GM19239 (cell line): ENCODE measurements around the gene ANKRD22.

ENCODE experiments used
- DNase-seq: peaks from one replicate; pipeline ENCODE4 v3.0.0; 2011; ENCODE audit warnings: low spot score; ENCODE audit not compliant: insufficient read length
- FAIRE-seq: peaks from 2 replicates; lab custom pipeline; 2011; peaks lifted over from hg19 to GRCh38; lab: Jason Lieb, UNC

Gene ANKRD22

DNA sequence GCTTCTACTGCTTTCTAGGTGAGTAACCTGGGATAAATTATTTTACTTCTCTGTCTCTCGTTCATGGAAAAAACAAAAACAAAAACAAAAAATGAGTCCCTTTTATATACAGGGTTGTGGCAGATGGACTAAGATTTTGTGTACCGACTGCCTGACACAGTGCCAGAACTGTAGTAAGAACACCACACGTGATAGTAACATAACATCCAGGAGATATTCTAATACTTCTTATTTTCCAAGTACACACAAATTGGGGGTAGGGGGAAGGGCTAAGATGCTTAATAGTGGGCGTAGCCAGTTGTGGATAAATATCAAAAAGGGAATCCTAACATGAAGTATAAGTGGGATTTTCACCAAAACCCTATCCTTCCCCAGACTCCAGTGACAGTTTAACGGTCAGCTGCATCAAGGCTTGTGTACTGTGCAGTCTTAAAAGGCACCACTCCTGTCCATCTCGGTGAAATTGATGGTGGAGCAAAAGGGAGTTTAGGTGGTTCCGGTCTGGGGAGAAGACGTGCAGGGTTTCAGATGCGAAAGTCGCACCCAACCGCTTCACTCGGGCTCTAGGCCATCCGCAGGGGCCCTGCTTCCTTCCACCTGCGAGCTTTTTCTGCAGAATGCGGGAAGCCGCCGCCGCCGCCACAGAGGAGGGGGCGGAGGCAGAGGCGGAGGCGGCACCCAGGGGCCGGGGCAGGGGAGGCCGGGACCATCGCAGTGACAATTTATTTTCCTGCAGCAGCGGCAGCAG is 28.1 kb upstream of the ANKRD22 start, which contains the start of gene STAMBPL1:
Gene STAMBPL1 (plus strand): TSS at position 712 of the 748 bp plus-strand sequence. CDS start 21,464 bp downstream, outside the sequence.
- DNase-seq = peak; percentile 36
- peak; percentile 91 for FAIRE-seq

DNA sequence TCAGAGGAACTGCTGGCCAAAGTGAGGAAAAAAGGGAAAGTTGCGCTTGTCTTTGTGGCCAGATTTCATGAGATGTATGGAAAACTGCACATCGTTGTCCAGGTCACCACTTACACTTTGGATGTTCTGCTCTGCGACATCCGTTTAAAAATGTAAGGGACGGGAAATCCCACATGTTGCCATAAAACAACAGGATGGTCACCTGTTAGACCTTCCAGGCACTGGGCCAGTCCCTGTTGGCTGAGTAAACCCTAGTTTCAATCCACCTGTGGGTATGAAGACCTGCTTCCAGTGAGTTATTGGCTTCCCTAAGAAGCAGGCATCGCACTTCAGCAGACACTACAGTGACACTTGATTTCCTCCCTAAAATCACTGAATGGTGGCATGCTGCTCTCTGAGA is 25.7 kb upstream of the ANKRD22 start:
- FAIRE-seq (no peak), DNase-seq (no peak)

DNA sequence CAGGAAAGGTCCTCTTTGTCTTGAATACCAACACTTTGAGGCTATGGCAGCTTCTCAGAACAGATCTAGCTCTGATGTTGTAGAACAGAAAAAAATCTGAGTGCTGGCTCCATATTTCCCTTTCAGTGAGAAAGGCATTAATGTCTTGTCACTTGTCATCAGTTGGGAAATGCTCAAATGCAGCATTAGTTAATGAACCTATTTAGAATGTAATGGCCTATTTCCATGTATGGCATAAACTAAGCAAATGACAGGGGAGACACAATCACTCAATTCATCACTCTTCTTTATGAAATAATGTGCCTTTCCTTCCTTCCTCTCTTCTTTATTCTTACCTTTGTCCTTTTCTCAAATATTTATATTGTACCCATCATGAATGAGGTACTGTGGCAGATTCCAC is 23.4 kb upstream of the ANKRD22 start:
- no peak for DNase-seq
- no peak for FAIRE-seq

DNA sequence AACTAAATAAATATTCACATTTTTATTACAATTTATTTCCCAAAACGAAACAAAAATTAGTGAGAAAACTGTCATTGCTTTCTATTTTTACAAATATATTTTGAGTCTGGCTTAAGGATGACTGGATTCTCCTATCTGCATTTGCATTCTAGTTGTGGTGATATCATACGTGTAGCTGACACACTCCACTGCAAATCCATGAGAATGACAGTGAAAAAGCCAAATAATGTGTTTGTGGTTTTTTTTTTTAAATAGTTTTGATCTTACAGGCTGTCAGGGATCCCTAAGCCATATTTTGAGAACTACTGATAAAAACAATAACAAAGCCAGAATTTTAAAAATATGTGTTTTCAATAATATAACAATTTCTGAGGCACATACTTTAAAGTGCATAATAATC is 22.6 kb upstream of the ANKRD22 start:
- no peak for FAIRE-seq
- DNase-seq = no peak

DNA sequence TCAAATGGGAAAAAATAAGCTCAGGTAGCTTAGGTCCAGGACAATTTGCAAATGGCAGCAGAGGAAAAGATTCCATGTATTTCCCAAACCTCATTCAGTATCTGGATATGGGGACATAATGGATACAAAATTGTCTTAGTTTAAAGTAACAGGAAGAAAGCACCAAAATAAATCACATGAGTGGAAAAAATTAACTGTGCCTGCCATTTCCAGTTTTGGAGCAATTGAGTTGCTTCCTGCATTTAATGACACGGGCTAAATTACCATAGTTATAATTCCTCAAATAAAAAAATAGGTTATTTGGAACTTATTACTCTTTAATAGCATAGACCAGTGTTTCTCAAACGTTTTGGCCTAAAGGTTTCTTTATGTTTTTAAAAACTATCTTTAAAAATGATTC is 22.1 kb upstream of the ANKRD22 start:
- no peak for FAIRE-seq
- DNase-seq = no peak

DNA sequence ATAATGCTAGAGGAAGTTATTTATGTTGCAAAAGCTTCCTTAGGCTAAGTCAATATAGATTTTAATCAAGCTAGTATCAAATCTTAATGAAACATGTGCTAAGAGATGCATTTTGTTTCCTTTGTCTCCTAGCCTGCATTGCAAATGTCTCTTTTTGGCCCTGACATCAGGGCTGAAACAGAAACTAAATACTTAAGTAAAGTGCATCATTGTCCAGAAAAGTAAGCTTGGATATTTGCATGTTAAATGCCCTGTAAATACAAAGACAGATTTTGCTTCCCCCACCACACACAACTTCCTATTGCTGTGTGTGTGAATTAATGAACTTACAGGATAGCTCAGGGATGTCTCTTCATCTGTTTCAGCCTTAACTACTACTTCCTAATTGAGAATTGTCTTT is 18.4 kb upstream of the ANKRD22 start:
- DNase-seq (no peak), FAIRE-seq (peak; percentile 75)

DNA sequence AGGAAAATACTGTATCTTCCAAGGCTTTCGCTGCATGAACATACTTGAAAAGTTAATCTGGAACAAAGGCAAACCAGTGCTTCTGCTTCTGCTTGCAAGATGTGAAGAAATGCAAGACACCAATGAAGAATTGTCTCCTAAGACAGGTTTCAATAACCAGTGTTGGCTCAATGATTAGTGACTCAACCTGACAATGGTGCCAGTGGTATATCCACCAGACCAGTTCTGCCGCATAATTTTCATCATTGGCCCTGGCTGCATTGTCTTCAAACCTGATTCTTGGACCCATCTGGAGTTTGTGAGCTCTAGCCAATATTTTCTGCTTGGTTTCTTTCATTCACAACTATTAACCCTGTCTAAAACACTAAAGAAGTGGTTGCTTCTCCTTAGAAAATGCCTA is 14.8 kb upstream of the ANKRD22 start:
- no peak for FAIRE-seq
- no peak for DNase-seq

DNA sequence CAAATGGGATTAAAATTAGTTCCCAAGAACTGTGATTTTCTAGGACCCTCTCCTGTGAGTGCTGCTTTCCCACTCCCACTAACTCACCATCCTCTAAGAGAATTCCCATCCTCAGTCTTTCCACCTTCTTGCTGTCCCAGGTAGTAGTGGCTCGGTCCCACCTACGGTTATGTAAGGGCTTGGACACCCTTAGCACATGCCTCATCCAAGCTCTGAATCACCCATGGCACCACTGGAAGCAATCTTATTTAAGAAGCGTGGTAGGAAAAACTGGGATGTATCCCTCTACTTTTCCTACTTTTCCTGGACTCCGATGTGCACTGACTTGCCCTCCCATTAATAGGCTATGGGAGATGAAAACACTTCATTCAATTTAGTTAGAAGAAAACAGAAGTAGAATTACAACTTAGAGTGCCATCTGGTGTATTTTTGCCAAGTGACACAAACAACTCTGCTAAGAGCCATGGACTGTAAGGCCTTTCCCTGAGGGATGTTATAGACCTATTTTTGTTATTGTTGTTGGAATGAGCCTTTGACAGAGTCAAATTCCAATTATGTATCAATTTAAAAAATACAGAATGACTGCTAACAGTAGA is 13.7 kb upstream of the ANKRD22 start:
- no peak for DNase-seq
- FAIRE-seq = peak; percentile 51

DNA sequence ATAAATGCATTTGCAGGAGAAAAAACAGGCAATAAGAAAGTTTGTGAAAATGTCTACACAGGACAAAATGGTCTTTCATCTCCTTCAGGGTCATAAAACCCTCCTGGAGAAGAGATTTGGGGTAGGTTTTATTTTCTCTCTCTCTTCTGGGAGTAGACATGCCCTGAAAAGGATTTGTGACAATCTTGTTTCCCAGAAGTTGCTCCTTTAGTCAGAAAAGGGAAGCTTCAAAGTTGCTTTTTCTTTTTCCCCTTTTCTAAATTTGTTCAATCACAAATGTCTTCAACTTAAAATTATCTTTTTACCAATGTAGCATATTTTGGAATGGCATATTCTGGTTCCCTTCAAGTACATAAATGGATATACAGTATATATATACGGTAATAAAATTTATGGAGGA is 9.4 kb upstream of the ANKRD22 start:
- no peak for FAIRE-seq

DNA sequence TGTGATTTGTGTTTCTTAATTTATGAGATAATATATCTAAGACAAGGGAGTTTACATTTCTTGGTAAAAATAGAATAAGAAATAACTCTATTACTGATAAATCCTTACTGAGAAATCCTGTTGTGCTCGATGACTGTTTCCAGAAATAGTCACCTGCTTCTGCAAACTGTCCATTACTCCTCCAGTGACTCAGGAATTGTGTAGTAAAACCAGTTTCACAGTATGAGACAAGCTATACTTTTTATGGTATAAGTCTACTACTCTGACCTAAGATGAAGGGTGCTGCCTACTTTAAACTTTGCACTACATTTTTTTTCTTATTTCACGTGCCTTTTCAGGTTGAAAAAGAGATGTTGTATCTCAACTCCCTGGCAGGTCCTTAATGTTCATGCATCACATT is 6.8 kb upstream of the ANKRD22 start:
- DNase-seq = no peak
- FAIRE-seq = no peak

More for the DNA sequence above, 9.4 kb upstream of the ANKRD22 start:
- no peak for DNase-seq

DNA sequence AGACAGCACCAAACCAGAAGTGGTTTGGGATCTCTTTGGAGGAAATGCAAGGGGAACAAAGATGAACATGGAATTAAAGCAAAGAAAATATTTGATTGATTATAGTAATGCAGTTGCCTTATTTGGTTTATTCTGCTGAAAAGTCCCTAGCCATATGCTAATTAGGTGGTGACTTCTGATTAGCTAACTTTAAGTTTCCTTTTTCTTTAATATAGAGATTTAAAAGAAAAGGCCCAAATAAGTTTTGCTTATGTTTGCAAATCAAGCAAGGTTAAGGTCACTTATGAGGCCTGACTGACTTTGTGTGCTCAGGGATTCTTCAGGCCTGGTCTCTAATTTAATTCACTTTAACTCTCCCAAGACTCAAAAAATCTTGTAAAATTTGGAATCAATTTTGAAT is 6.2 kb upstream of the ANKRD22 start:
- no peak for FAIRE-seq
- no peak for DNase-seq

DNA sequence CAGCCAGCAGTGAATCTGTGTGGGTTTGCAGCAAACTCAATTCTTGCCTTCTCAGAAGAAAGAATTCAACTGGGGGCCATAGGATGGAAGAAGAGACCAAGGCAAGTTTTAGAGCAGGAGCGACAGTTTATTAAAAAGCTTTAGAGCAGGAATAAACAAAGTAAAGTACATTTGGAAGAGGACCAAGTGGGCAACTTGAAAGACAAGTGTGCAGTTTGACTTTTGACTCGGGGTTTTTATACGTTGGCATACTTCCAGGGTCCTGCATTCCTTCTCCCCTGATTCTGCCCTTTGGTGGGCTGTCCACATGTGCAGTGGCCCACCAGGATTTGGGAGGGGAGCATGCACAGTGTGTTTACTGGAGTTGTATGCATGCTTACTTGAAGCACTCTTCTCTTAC is 3.0 kb upstream of the ANKRD22 start:
- FAIRE-seq (no peak), DNase-seq (no peak)

DNA sequence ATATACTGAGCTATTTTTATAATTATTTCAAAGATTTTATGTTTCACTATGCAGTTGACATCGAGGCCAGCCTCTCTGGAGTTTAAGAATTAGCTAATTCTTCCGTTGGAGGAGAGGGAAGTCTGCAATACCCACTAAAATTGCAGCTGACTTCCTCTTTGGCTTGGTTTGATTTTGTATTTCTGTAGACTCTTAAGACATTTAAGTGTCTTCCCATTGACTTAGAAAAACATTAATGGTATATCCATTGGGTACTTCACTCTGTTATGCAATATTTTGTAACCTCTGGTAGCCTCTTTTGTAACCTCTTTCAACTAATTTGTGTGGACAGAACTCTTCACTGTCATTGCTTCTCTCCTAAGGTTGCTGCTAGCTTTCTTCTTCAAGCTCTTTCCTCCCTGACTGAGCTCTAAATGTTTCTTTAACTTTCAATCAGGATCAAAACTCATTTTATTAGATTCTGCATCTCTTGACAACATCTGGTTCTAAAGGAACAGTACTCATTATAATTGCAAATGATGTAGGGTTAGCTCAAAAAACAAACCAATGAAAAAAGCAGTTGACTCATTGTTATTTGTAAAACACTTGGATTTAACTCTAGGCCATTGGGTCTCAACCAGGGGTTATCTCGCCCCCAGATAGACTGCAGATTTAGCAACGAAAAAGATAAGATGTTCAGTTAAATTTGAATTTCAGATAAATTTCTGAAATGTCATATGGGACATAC is 1.7 kb upstream of the ANKRD22 start:
- no peak for DNase-seq

DNA sequence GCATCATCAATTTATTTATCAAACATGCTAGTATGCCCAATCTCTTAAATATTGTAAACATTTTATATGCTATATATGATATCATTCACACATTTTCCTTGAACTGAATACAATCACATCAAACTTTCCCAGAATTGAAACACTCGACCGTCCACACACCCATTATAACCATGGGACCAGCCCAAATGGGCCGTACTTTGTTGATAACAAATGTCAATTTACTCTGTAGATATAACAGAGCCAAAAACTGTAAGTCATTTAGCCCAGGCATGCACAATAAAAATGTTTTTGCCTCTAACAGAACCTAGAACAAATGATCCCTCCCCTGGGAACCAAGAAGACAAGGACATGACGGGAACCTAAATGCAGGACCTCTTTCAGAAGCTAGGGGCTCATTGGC is 683 bp upstream of the ANKRD22 start:
- FAIRE-seq (peak; percentile 65), DNase-seq (no peak)

More for the DNA sequence above, 1.7 kb upstream of the ANKRD22 start:
- no peak for FAIRE-seq

DNA sequence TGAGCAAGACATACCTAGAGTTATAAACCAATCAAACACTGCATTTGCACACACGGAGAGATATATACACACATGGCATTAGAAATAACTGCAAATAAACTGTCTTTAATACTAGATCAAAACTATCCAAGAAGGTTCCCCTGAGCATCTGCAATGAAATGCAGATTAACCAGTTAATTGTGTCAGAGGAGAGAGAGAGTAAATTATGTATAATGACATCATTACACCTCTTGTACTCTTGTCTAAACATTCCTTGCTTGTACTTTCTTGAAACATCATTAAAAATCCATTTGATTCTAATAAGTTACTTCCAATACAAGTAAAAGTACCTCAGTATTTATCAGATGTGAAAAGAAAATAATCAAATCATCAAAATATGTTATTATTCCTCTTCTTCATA is 932 bp downstream of the ANKRD22 start:
- DNase-seq = no peak
- no peak for FAIRE-seq

DNA sequence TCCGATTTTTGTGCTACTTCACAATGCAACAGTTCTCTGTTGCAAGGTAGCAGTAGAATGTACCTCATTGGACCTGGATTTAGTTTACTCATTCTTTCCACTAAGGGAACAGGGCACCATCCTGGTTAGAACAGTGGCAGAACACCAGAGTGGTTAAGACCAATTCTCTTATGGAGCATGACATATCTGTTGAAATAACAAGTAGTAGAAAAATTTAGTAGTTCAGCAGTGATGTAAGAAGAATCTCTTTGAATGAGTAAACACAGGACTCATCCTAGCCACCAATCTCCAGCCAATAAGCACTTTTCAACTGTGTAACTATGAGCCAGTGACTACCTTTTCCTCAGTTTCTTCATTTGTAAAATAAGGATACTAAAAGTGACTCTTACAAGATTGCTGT is 2.4 kb downstream of the ANKRD22 start:
- DNase-seq = no peak
- peak; percentile 39 for FAIRE-seq

DNA sequence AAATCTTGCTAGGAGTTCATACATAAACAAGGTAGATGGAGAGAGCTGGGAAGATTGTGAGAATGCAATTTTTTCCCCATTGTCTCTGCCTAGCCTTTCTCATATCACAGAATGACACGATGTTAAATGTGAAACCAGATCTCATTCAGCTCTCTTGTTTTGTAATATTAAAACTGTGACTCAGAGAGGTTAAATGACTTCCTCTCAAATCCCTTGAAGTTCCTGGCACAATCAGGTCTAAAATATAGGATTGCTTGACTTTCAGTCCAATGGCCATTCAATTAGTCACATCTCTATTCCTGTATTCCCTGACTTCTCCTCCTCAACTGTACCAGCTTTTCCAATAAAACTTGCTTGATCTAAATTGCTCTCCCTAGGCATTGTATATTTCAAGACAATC is 3.1 kb downstream of the ANKRD22 start:
- FAIRE-seq (peak; percentile 77), DNase-seq (no peak)

DNA sequence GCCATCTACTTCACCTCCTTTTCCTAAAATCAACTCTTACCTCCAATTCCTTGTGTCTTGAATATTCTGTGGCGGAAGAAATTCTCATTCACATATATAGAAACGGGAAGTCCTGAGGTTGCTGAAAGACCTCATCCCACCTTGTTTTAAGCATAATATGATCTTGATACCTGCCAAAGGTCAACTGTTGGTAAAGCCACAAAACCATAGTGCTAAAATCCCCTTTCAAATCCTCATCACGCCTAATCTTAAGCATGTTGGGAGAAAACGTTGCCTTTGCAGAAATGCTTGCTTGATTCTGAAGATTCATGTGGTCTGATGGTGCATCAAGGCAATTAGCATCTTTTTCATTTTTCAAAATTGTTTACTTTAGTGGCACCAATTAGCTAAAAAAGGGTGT is 8.5 kb downstream of the ANKRD22 start:
- DNase-seq (no peak), FAIRE-seq (peak; percentile 76)

DNA sequence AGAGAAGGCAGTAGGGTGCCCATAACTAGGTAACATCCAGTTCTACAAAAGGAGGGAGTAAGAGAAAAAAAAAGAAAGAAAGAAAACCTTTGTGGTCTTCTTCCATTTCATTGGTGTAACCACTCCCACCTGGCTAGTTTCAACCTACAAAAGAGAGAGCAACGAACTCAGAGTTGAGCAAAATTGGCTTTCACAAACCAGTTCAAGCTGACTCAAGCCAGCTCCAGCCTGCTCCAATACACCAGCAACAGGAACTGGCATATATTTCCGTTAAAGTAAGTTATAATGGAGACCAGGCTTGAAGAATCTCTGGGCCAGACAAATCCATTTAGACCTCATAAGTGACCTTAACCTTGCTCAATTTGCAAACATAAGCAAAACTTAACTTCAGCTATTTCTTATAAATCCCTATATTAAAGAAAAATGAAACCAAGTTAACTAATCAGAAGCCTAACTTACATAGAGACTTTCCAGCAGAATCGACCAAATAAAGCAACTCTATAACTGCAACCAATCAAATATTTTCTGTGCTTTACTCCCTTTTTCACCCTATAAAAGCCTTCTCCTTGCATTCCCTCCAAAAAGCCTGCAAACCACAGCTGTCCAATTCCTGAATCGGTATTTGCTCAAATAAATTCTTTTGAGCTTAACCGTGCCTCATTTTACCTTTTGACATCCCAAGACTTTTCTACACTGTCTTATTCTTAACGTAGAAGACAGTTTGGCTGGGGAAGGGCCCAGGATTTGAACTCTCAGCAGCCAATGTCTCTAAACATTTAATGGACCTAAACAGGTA is 10.1 kb downstream of the ANKRD22 start:
- FAIRE-seq = peak; percentile 78
- DNase-seq = no peak

DNA sequence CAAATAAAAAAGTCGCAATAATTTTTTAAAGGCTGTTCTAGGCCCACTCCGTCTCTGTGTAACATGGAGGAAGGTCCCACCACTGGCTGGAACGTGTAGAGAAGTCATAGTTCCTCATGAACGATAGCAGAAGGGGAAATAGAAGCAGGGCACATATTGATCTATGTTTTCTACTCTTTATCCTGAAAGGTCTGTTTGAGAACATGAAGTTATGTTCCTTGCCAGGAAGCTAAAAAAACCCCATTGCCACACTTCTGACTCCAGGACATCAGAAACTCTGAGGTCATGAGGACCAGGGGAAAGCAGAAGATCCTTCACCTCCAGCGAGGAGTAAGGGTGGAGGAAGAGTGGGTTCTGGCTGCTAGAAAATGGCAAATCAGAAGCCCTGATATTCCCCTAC is 10.8 kb downstream of the ANKRD22 start:
- DNase-seq (no peak), FAIRE-seq (no peak)

DNA sequence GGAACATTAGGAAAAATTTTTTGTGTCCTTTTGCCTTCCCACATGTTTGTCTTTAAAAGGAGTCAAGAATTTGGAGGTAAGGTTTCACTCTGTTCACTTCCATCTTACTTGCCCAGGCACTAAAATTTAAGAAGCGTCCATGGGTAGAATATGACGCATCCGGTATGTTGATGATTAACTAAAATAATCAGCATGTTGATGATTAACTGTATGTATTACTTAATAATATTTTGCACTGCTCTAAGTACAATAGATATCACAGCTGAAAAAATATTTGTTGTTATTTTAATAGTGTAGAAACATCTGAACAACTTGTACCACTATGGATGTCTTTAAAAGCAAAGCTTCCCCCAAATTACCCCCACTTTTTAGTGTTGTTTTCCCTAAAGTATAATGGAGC is 11.5 kb downstream of the ANKRD22 start:
- DNase-seq (no peak), FAIRE-seq (no peak)
